GM10248 (cell line): ENCODE measurements around the gene MOB1B.

Experiments used
- CTCF ChIA-PET: fragments of 300-600 bp; sonication (Branson Sonifier 250); formaldehyde crosslinking; extraction: SDS; loops from one replicate; lab custom pipeline; 2021; ENCODE audit warnings: antibody characterized with exemption; lab: Yijun Ruan, JAX
- POLR2A ChIA-PET: fragments of 350-650 bp; sonication (Branson Sonifier 250); formaldehyde crosslinking; extraction: SDS; loops from one replicate; lab custom pipeline; 2020; ENCODE audit warnings: antibody characterized with exemption; lab: Yijun Ruan, JAX
- DNase-seq: peaks from one replicate; pipeline ENCODE4 v3.0.0; 2012; ENCODE audit errors: extremely low spot score
- CTCF ChIP-seq: IDR thresholded peaks from 2 replicates; pipeline ENCODE4 v1.5.1; 2012; ENCODE audit warnings: mild to moderate bottlenecking, low read depth; ENCODE audit errors: extremely low read depth, missing control alignments, control extremely low read depth

MOB1B gene

GRCh38 chr4:70873216-70873615 is 29.0 kb upstream of the MOB1B start:
- ChIA-PET POLR2A (no interaction called here), CTCF (interaction anchor here (1.6 to 2.4 kb wide), 2 partner anchors 12 kb away, joined by 3 to 9 read pairs; no protein-coding TSS in a partner anchor)
- DNase-seq = no peak
- no peak for TF ChIP-seq CTCF

GRCh38 chr4:70874268-70875156 is 27.7 kb upstream of the MOB1B start:
- TF ChIP-seq CTCF = no peak
- DNase-seq = peak; percentile 48
- ChIA-PET CTCF (interaction anchor here (0.8 to 1.6 kb wide), 4 partner anchors 10 to 223 kb away, joined by 3 read pairs; no protein-coding TSS in a partner anchor), POLR2A (no interaction called here)

GRCh38 chr4:70877556-70877955 is 24.6 kb upstream of the MOB1B start:
- POLR2A ChIA-PET = interaction anchor here (0.6 kb wide), 1 partner anchor 34 kb away, joined by 4 read pairs; no protein-coding TSS in a partner anchor
- DNase-seq = no peak
- TF ChIP-seq CTCF = no peak
- CTCF ChIA-PET = interaction anchor here (1.4 kb wide), 1 partner anchor 15 kb away, joined by 4 read pairs; no protein-coding TSS in a partner anchor

- ChIA-PET CTCF (interaction anchor here (1.4 kb wide), 2 partner anchors 20 to 21 kb away, joined by 3 to 5 read pairs; partner anchors contain the start of gene MOB1B), POLR2A (no interaction called here)
- TF ChIP-seq CTCF = no peak
- DNase-seq = no peak
These were observed 21.4 kb upstream of the MOB1B start for GRCh38 chr4:70880739-70881138.

- no peak for DNase-seq
- CTCF ChIA-PET = interaction anchor here (0.6 to 2.4 kb wide), 7 partner anchors 9 to 233 kb away, joined by 3 to 9 read pairs (median 4); partner anchors contain the start of gene MOB1B
- POLR2A ChIA-PET = interaction anchor here (0.7 kb wide), 1 partner anchor 269 kb away, joined by 9 read pairs; no protein-coding TSS in a partner anchor
- no peak for TF ChIP-seq CTCF
These were observed 17.0 kb upstream of the MOB1B start for GRCh38 chr4:70885174-70885573.

- ChIA-PET POLR2A (no interaction called here), CTCF (interaction anchor here (1.9 kb wide), 1 partner anchor 14 kb away, joined by 4 read pairs; no protein-coding TSS in a partner anchor)
- TF ChIP-seq CTCF = no peak
- DNase-seq = no peak
These were observed 9.9 kb upstream of the MOB1B start for GRCh38 chr4:70892086-70892769.
